SK-N-SH (cell line): ENCODE measurements around the gene DPPA3. TPM values are rescaled to one million over a fixed set of nuclear protein-coding genes. Genes with fewer than 3 reads are reported as not detected.

Experiments
- CTCF ChIA-PET: fragments of 300-600, 350-600 bp; formaldehyde crosslinking; extraction: SDS; loops from one replicate; lab custom pipeline; 2021; lab: Yijun Ruan, JAX
- POLR2A ChIA-PET: fragments of 350-600 bp; sonication (Branson Sonifier 250); formaldehyde crosslinking; extraction: SDS; loops from one replicate; lab custom pipeline; 2020; ENCODE audit warnings: antibody characterized with exemption, inconsistent platforms; lab: Yijun Ruan, JAX
- DNase-seq: peaks from one replicate; pipeline ENCODE4 v3.0.0; 2012
- H2AFZ ChIP-seq: fragments of 200-600 bp; sonication (generic); 2 replicates; pipeline ENCODE4 v1.8.1; 2016; ENCODE audit warnings: antibody characterized with exemption, mild to moderate bottlenecking, low read depth
- H3F3A ChIP-seq: fragments of 200-600 bp; sonication (generic); replicated peaks from 2 replicates; pipeline ENCODE3; 2016; ENCODE audit warnings: antibody characterized with exemption, mild to moderate bottlenecking; ENCODE audit not compliant: insufficient read depth
- H3K27ac ChIP-seq, 2 experiments: fragments of 200-500 bp in 1 of 2; fragments of 200-600 bp in 1 of 2; sonication (Bioruptor generic) in 1 of 2; sonication (generic), shearing (Covaris generic) in 1 of 2; 2 replicates each; pipeline versions ENCODE4 v1.5.1 to v1.6.1; 2014 to 2016; ENCODE audit warnings: low read depth in 2 of 2, inconsistent platforms in 1 of 2, low read length in 1 of 2, mild to moderate bottlenecking in 1 of 2, mixed read lengths in 1 of 2
- H3K27me3 ChIP-seq: fragments of 200-600 bp; sonication (generic), shearing (Covaris generic); 2 replicates; pipeline ENCODE4 v1.6.1; 2016; ENCODE audit warnings: mixed run types; ENCODE audit not compliant: insufficient read depth
- H3K36me3 ChIP-seq, 2 experiments: fragments of 200-500 bp in 1 of 2; fragments of 200-600 bp in 1 of 2; sonication (Bioruptor generic) in 1 of 2; sonication (generic) in 1 of 2; replicated peaks in 1 of 2; 2 replicates each; pipeline versions ENCODE3 to v1.5.1; 2014 to 2016; ENCODE audit warnings: low read length in 1 of 2, mild to moderate bottlenecking in 1 of 2; ENCODE audit not compliant: insufficient read depth in 2 of 2, control insufficient read depth in 1 of 2
- H3K4me1 ChIP-seq, 2 experiments: fragments of 200-500 bp in 1 of 2; fragments of 200-600 bp in 1 of 2; sonication (Bioruptor generic) in 1 of 2; sonication (generic), shearing (Covaris generic) in 1 of 2; 2 replicates each; pipeline versions ENCODE4 v1.5.1 to v1.6.1; 2014 to 2016; ENCODE audit warnings: low read depth in 1 of 2, low read length in 1 of 2, mixed run types in 1 of 2; ENCODE audit not compliant: insufficient read depth in 2 of 2, control insufficient read depth in 1 of 2
- H3K4me2 ChIP-seq: fragments of 200-600 bp; sonication (generic), shearing (Covaris generic); 2 replicates; pipeline ENCODE4 v1.6.1; 2017; ENCODE audit warnings: mixed run types
- H3K4me3 ChIP-seq, 2 experiments: fragments of 200-500 bp in 1 of 2; fragments of 200-600 bp in 1 of 2; sonication (Bioruptor generic) in 1 of 2; sonication (generic), shearing (Covaris generic) in 1 of 2; 2 replicates each; pipeline versions ENCODE4 v1.5.1 to v1.8.1; 2014 to 2016; ENCODE audit warnings: low read depth in 2 of 2, inconsistent platforms in 1 of 2, low read length in 1 of 2, mild to moderate bottlenecking in 1 of 2, mixed read lengths in 1 of 2, moderate library complexity in 1 of 2
- H3K79me2 ChIP-seq: fragments of 200-600 bp; sonication (generic); 2 replicates; pipeline ENCODE4 v1.8.1; 2017; ENCODE audit warnings: mild to moderate bottlenecking; ENCODE audit not compliant: insufficient read depth
- H3K9ac ChIP-seq: fragments of 200-600 bp; sonication (generic); 2 replicates; pipeline ENCODE4 v1.6.1; 2017; ENCODE audit warnings: mixed run types
- H3K9me2 ChIP-seq: fragments of 200-600 bp; sonication (generic); 2 replicates; pipeline ENCODE4 v1.6.1; 2017; ENCODE audit warnings: mixed run types
- H3K9me3 ChIP-seq: fragments of 200-600 bp; sonication (generic); 2 replicates; pipeline ENCODE4 v1.6.1; 2017; ENCODE audit warnings: mixed run types, mild to moderate bottlenecking, moderate library complexity
- H4K20me1 ChIP-seq: fragments of 200-600 bp; sonication (generic); 2 replicates; pipeline ENCODE4 v1.6.1; 2017; ENCODE audit warnings: mild to moderate bottlenecking, mixed run types; ENCODE audit not compliant: insufficient read depth
- CHD2 ChIP-seq: fragments of 150-350 bp; IDR thresholded peaks from 2 replicates; pipeline ENCODE4 v1.6.1; 2018; ENCODE audit warnings: low read length; ENCODE audit not compliant: partially characterized antibody
- EZH2phosphoT487 ChIP-seq: fragments of 200-600 bp; sonication (generic); IDR thresholded peaks from 2 replicates; pipeline ENCODE4 v1.6.1; 2017; ENCODE audit warnings: low read depth, mixed run types, mild to moderate bottlenecking, antibody characterized with exemption, moderate library complexity, borderline replicate concordance
- JUND ChIP-seq: IDR thresholded peaks from 2 replicates; pipeline ENCODE4 v1.4.0; 2012
- MEF2A ChIP-seq: IDR thresholded peaks from 2 replicates; pipeline ENCODE4 v1.4.0; 2012; ENCODE audit warnings: low read depth, borderline replicate concordance
- MXI1 ChIP-seq: IDR thresholded peaks from 2 replicates; pipeline ENCODE4 v1.6.1; 2012; ENCODE audit warnings: mild to moderate bottlenecking, low read depth, low read length, improper control_type of control experiment
- NFIC ChIP-seq: IDR thresholded peaks from 2 replicates; pipeline ENCODE4 v1.4.0; 2012; ENCODE audit warnings: borderline replicate concordance
- NRF1 ChIP-seq: IDR thresholded peaks from 2 replicates; pipeline ENCODE4 v1.6.1; 2012; ENCODE audit warnings: low read depth, mild to moderate bottlenecking, low read length
- RAD21 ChIP-seq: IDR thresholded peaks from 2 replicates; pipeline ENCODE4 v1.6.1; 2012; ENCODE audit warnings: mild to moderate bottlenecking, low read length
- RCOR1 ChIP-seq: fragments of 150-350 bp; IDR thresholded peaks from 2 replicates; pipeline ENCODE4 v1.6.1; 2017; ENCODE audit warnings: antibody characterized with exemption, low read length
- RFX5 ChIP-seq: IDR thresholded peaks from 2 replicates; pipeline ENCODE4 v1.6.1; 2012; ENCODE audit warnings: mild to moderate bottlenecking, improper control_type of control experiment, low read length
- RXRA ChIP-seq: IDR thresholded peaks from 2 replicates; pipeline ENCODE4 v1.4.0; 2012; ENCODE audit warnings: low read depth, mild to moderate bottlenecking, borderline replicate concordance
- SIN3A ChIP-seq: IDR thresholded peaks from 2 replicates; pipeline ENCODE4 v1.6.1; 2012; ENCODE audit warnings: low read depth, mild to moderate bottlenecking, low read length, moderate library complexity, borderline replicate concordance
- SMC3 ChIP-seq: IDR thresholded peaks from 2 replicates; pipeline ENCODE4 v1.6.1; 2012; ENCODE audit warnings: low read depth, low read length, improper control_type of control experiment
- TAF1 ChIP-seq: IDR thresholded peaks from 2 replicates; pipeline ENCODE4 v1.6.1; 2012; ENCODE audit warnings: low read depth, mild to moderate bottlenecking, low read length, moderate library complexity, borderline replicate concordance
- TCF12 ChIP-seq: IDR thresholded peaks from 2 replicates; pipeline ENCODE4 v1.4.0; 2012
- TEAD4 ChIP-seq: IDR thresholded peaks from 2 replicates; pipeline ENCODE4 v1.4.0; 2012; ENCODE audit warnings: mild to moderate bottlenecking, borderline replicate concordance; ENCODE audit not compliant: insufficient read depth
- WGBS: methylation state at CpG from one replicate; pipeline ENCODE4 v1.1.6; 2017; ENCODE audit warnings: low lambda C conversion rate; 5-methylcytosine and 5-hydroxymethylcytosine counted together
- polyA plus RNA-seq, 3 experiments: library from polyadenylated mRNA; depleted of rRNA; stranded (reverse); fragments of >200 nt; gene quantifications; 2 replicates each; pipeline ENCODE4 v1.2.3, GENCODE V29; 2012
- TF ChIP-seq, protein P1 (sequence below): fragments of 200-600 bp; sonication (generic); IDR thresholded peaks from 2 replicates; pipeline ENCODE4 v1.6.1; 2017; ENCODE audit warnings: antibody characterized with exemption, mild to moderate bottlenecking, moderate library complexity
- TF ChIP-seq, protein P2 (sequence below): IDR thresholded peaks from 2 replicates; pipeline ENCODE4; 2012
- TF ChIP-seq, protein P3 (sequence below): IDR thresholded peaks from 2 replicates; pipeline ENCODE4 v1.4.0; 2012; ENCODE audit warnings: low read depth, borderline replicate concordance
- TF ChIP-seq, protein P4 (sequence below): IDR thresholded peaks from 2 replicates; pipeline ENCODE4 v1.6.1; 2012; ENCODE audit warnings: mild to moderate bottlenecking, low read depth, low read length, moderate library complexity

Gene DPPA3
- polyA plus RNA-seq, 1 of the 3 experiments (the other 2 are of a cell fraction): not detected

DNA sequence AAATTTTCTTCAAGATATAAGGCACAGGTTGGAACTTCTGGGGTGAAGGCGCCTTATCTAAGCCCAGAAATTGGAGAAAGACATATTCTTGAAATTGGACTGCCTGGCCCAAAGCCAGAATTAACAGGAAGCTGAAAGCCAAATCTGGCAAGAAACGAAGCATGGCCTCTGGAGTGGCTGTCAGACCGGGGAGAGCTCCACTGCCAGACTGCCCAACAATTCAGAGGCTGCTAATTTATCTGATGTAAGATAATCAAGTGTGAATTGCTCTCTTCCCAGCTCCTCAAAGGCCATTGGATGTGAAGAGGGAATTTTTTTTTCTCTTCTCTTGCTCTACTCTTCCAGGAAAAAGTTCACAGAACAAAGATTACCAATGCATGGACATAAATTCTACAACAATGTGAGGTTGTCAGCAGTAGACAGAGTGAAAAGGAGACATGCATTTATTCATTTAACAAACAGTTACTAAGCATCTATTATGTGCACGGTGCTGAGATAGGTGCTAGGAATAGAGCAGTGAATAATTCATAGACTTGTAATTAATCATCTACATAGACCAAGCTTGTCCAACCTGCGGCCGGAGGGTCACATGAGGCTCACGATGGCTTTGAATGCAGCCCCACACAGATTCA is 15.6 kb upstream of the DPPA3 start, which contains the start of gene GDF3:
Gene GDF3, minus strand, starts transcription at position 210 of the 632 bp plus-strand sequence. Its CDS starts 47 bp downstream, at position 163.
- Histone ChIP-seq H3K27ac (no peak within 1 kb of the TSS), H3K36me3 (no peaks in the 10 kb centered on the region), H3F3A (no peaks in the 10 kb centered on the region), H3K27me3 (peaks cover 52% of the 10 kb centered on the region), H3K9me2 (no peaks in the 10 kb centered on the region), H2AFZ (no peak within 1 kb of the TSS), H3K9me3 (no peaks in the 10 kb centered on the region), H3K79me2 (no peaks in the 10 kb centered on the region), H3K9ac (no peak within 1 kb of the TSS), H3K4me3 (no peak within 1 kb of the TSS), H3K4me1 (no peaks in the 10 kb centered on the region), H4K20me1 (no peaks in the 10 kb centered on the region), H3K4me2 (no peak within 1 kb of the TSS)
- TF ChIP-seq RXRA (no peak), RFX5 (no peak), NFIC (no peak), TEAD4 (no peak), NRF1 (no peak), MXI1 (no peak), SIN3A (no peak), RCOR1 (no peak), TCF12 (no peak), TAF1 (no peak), CHD2 (no peak), JUND (no peak), RAD21 (no peak), MEF2A (no peak), EZH2phosphoT487 (no peak), SMC3 (no peak)
- TF ChIP-seq, protein P1, sequence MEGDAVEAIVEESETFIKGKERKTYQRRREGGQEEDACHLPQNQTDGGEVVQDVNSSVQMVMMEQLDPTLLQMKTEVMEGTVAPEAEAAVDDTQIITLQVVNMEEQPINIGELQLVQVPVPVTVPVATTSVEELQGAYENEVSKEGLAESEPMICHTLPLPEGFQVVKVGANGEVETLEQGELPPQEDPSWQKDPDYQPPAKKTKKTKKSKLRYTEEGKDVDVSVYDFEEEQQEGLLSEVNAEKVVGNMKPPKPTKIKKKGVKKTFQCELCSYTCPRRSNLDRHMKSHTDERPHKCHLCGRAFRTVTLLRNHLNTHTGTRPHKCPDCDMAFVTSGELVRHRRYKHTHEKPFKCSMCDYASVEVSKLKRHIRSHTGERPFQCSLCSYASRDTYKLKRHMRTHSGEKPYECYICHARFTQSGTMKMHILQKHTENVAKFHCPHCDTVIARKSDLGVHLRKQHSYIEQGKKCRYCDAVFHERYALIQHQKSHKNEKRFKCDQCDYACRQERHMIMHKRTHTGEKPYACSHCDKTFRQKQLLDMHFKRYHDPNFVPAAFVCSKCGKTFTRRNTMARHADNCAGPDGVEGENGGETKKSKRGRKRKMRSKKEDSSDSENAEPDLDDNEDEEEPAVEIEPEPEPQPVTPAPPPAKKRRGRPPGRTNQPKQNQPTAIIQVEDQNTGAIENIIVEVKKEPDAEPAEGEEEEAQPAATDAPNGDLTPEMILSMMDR: no peak
- TF ChIP-seq, protein P2, sequence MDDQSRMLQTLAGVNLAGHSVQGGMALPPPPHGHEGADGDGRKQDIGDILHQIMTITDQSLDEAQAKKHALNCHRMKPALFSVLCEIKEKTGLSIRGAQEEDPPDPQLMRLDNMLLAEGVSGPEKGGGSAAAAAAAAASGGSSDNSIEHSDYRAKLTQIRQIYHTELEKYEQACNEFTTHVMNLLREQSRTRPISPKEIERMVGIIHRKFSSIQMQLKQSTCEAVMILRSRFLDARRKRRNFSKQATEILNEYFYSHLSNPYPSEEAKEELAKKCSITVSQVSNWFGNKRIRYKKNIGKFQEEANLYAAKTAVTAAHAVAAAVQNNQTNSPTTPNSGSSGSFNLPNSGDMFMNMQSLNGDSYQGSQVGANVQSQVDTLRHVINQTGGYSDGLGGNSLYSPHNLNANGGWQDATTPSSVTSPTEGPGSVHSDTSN: no peak
- TF ChIP-seq, protein P3, sequence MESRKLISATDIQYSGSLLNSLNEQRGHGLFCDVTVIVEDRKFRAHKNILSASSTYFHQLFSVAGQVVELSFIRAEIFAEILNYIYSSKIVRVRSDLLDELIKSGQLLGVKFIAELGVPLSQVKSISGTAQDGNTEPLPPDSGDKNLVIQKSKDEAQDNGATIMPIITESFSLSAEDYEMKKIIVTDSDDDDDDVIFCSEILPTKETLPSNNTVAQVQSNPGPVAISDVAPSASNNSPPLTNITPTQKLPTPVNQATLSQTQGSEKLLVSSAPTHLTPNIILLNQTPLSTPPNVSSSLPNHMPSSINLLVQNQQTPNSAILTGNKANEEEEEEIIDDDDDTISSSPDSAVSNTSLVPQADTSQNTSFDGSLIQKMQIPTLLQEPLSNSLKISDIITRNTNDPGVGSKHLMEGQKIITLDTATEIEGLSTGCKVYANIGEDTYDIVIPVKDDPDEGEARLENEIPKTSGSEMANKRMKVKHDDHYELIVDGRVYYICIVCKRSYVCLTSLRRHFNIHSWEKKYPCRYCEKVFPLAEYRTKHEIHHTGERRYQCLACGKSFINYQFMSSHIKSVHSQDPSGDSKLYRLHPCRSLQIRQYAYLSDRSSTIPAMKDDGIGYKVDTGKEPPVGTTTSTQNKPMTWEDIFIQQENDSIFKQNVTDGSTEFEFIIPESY: no peak
- TF ChIP-seq, protein P4, sequence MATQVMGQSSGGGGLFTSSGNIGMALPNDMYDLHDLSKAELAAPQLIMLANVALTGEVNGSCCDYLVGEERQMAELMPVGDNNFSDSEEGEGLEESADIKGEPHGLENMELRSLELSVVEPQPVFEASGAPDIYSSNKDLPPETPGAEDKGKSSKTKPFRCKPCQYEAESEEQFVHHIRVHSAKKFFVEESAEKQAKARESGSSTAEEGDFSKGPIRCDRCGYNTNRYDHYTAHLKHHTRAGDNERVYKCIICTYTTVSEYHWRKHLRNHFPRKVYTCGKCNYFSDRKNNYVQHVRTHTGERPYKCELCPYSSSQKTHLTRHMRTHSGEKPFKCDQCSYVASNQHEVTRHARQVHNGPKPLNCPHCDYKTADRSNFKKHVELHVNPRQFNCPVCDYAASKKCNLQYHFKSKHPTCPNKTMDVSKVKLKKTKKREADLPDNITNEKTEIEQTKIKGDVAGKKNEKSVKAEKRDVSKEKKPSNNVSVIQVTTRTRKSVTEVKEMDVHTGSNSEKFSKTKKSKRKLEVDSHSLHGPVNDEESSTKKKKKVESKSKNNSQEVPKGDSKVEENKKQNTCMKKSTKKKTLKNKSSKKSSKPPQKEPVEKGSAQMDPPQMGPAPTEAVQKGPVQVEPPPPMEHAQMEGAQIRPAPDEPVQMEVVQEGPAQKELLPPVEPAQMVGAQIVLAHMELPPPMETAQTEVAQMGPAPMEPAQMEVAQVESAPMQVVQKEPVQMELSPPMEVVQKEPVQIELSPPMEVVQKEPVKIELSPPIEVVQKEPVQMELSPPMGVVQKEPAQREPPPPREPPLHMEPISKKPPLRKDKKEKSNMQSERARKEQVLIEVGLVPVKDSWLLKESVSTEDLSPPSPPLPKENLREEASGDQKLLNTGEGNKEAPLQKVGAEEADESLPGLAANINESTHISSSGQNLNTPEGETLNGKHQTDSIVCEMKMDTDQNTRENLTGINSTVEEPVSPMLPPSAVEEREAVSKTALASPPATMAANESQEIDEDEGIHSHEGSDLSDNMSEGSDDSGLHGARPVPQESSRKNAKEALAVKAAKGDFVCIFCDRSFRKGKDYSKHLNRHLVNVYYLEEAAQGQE: no peak
- ChIA-PET POLR2A (no interaction called here), CTCF (interaction anchor here (0.9 kb wide), 2 partner anchors 58 to 111 kb away, joined by 3 read pairs; no protein-coding TSS in a partner anchor)
- WGBS: 6% methylated on average over 7 of the region's 7 CpGs
- DNase-seq: no peak
